ENCODE measurements around the gene MAP3K2. TPM values are rescaled to one million over a fixed set of nuclear protein-coding genes. Genes with fewer than 3 reads are reported as not detected.

Gene MAP3K2
- total RNA-seq, 1 donor from 2014 or later = 47.6 TPM

DNA sequence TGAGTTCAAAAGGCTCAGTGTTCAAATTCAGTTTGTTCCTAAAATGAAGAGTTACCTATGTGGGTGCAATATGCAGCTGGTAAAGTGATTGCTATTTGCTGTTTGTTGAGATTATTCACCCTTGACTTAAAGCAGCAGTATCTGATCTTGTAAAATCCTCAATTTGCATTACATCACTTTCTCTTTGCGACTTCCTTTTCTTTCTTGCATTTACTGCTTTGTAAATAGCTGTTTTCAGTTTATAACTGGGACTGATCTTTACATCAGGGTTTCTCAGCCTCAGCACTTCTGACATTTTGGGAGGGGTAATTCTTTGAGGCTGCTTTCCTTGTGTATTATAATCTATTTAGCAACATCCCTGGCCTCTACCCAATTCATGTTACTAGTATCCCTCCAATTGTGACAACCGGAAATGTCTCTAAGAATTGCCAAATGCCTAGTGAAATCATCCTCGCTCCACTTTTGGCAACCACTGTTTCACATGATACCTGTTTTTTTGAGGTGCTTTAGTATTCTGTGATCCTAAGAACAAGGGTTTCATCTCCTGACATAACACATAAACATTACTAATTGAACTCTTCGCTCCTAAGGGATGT is 81.7 kb downstream of the MAP3K2 start:
- peaks cover 7% of the 10 kb centered on the region for H3K36me3 Mint-ChIP-seq
- H3K9me3 Mint-ChIP-seq = no peaks in the 10 kb centered on the region
- H3K27ac Mint-ChIP-seq = no peak overlapping the region
- H3K27me3 Mint-ChIP-seq (ENCODE audit: low read depth) = no peaks in the 10 kb centered on the region
- H3K4me3 Mint-ChIP-seq = no peak overlapping the region
- no peak for DNase-seq (ENCODE audit: low spot score in 2 of 2, unreplicated experiment in 2 of 2)
- TF ChIP-seq CTCF (IDR thresholded peaks at IDR 0.05; ENCODE audit: unreplicated experiment) = no peak
- H3K4me1 Mint-ChIP-seq = no peaks in the 10 kb centered on the region

DNA sequence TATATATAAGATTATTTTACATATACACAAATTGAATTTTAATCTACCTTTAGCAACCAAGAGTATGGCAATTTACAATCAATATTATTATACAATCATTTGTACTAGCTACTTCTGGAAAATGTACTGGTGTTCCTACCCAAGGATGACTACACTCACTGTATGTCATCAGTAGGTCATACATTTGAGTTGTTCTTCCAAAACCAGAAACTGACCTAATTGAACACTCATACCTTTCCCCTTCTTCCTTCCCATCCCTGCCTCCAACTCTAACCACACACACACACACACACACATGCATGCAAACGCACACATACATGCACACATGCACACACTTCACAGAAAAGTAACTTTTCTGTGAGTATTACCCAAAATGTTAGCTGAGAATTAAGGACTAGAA is 85.6 kb downstream of the MAP3K2 start:
- H3K36me3 Mint-ChIP-seq = peaks cover 6% of the 10 kb centered on the region
- no peak for DNase-seq (ENCODE audit: low spot score in 2 of 2, unreplicated experiment in 2 of 2)
- H3K4me3 Mint-ChIP-seq = no peak overlapping the region
- no peak overlapping the region for H3K27ac Mint-ChIP-seq
- H3K9me3 Mint-ChIP-seq = no peaks in the 10 kb centered on the region
- no peaks in the 10 kb centered on the region for H3K27me3 Mint-ChIP-seq (ENCODE audit: low read depth)
- no peaks in the 10 kb centered on the region for H3K4me1 Mint-ChIP-seq
- TF ChIP-seq CTCF (IDR thresholded peaks at IDR 0.05; ENCODE audit: unreplicated experiment) = no peak

- no peaks in the 10 kb centered on the region for H3K9me3 Mint-ChIP-seq
- DNase-seq (ENCODE audit: low spot score in 2 of 2, unreplicated experiment in 2 of 2) = peak; percentile 68 to 79
- H3K4me1 Mint-ChIP-seq = peaks cover 21% of the 10 kb centered on the region
- peak within 1 kb of the TSS; percentile 89 for H3K4me3 Mint-ChIP-seq
- no peaks in the 10 kb centered on the region for H3K27me3 Mint-ChIP-seq (ENCODE audit: low read depth)
- peaks cover 20% of the 10 kb centered on the region for H3K36me3 Mint-ChIP-seq
- no peak for TF ChIP-seq CTCF (IDR thresholded peaks at IDR 0.05; ENCODE audit: unreplicated experiment)
- H3K27ac Mint-ChIP-seq = peak within 1 kb of the TSS; percentile 97
Measured at GRCh38 chr2:127293748-127294562, 93.8 kb downstream of the MAP3K2 start, which contains the start of gene ERCC3. Gene ERCC3, minus strand, starts transcription at chr2:127294144. Its CDS starts 63 bp downstream, at chr2:127294081.

GRCh38 chr2:127293386-127293747 is 94.4 kb downstream of the MAP3K2 start:
- no peak for DNase-seq (ENCODE audit: low spot score in 2 of 2, unreplicated experiment in 2 of 2)
- no peaks in the 10 kb centered on the region for H3K9me3 Mint-ChIP-seq
- H3K4me1 Mint-ChIP-seq = peaks cover 21% of the 10 kb centered on the region
- peak overlapping the region; percentile 89 for H3K4me3 Mint-ChIP-seq
- peaks cover 26% of the 10 kb centered on the region for H3K36me3 Mint-ChIP-seq
- H3K27me3 Mint-ChIP-seq (ENCODE audit: low read depth) = no peaks in the 10 kb centered on the region
- TF ChIP-seq CTCF (IDR thresholded peaks at IDR 0.05; ENCODE audit: unreplicated experiment) = no peak
- peak overlapping the region; percentile 97 for H3K27ac Mint-ChIP-seq

DNA sequence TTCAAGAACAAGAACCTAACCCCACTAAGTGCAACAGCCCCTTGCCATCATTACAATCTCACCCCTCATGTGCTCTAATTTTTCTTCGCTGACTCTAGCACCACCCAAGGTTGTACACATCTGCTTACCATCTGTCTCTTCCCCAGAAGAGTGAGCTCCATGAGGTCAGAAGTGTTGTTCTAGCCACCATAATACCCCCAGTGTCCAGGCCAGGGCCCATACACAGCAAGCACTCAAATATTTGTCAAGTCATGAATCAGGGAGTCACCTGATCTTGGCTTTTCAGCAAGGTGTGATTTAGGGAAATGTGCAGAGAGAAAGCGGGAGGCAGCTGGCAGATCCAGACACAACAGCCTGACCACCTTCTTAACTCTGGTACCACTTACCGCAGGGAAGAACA is 99.5 kb downstream of the MAP3K2 start:
- Mint-ChIP-seq H3K36me3 (peaks cover 64% of the 10 kb centered on the region), H3K9me3 (peaks cover 17% of the 10 kb centered on the region), H3K4me1 (peaks cover 9% of the 10 kb centered on the region), H3K27ac (no peak overlapping the region), H3K27me3 (ENCODE audit: low read depth) (no peaks in the 10 kb centered on the region), H3K4me3 (no peak overlapping the region)
- no peak for TF ChIP-seq CTCF (IDR thresholded peaks at IDR 0.05; ENCODE audit: unreplicated experiment)
- DNase-seq (ENCODE audit: low spot score in 2 of 2, unreplicated experiment in 2 of 2) = no peak
